Stromal cell of bone marrow (primary cell): Measurements from ENCODE around the gene SUMO4.

Experiments
- DNase-seq: peaks from one replicate; pipeline ENCODE4 v3.0.0-alpha.2; 2012; ENCODE audit warnings: low read depth

SUMO4 gene

DNA sequence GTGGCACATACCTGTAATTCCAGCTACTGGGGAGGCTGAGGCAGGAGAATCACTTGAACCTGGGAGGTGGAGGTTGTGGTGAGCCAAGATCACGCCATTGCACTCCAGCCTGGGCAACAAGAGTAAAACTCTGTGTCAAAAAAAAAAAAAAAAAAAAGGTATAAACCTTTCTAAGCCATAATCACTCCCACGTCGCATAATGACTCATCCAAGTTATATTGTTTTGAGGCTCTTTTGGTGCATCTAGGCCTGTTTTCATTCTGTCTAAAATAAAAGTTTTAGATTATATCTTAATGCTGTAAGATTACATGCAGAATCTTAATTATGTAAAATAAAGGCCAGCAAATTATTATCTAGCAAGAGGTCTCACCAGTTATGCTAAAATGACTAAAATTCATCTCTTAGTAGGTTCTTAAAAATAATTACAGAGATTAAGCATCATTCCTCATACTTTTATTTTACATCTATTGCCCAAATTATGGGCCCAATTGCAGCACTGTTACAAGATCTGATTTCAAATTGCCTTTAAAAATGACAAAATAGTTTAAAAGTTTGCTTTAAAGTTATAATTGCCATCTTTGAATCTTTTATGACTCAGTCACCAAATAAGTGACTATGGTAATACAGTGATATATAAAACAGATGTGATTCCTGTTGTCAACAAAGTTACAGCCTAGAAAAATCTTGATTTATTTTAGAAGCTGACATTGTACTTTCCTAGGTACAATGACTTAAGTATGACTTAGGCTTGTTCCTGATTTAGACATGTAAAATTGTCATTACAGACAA, 10.4 kb upstream of the SUMO4 start:
- DNase-seq, result peak; percentile 6

DNA sequence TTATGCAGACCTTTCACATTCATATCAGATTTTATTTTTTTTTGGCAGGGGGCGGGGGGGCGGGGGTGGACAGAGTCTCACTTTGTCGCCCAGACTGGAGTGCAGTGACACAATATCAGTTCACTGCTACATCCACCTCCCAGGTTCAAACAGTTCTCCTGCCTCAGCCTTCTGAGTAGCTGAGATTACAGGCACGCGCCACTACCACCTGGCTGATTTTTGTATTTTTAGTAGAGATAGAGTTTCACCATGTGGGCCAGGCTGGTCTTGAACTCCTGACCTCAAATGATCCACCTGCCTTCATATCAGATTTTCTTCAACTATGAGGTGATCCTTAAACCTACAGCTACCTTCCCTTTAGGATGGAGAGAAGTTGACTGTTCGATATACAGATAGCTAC, 8.0 kb upstream of the SUMO4 start:
- no peak for DNase-seq

DNA sequence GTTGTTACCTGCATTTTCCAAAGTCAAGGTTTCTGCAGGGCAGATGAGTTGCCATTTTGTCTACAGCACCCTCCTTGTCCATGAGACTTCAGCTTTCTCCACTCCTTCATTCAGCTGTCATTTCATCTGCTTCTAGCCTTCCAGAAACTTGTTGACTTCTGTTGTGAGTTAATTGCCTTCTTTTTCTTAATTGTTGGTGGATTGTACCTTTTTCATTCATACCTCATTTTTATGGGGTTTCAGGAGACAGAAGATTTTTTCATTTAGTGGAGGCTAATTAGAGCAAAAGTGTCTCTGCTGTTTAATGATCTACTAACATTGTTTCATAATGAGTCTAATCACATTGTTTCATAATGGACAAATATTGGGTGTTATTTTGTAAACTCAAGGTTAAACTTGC, 7.5 kb upstream of the SUMO4 start:
- no peak for DNase-seq

DNA sequence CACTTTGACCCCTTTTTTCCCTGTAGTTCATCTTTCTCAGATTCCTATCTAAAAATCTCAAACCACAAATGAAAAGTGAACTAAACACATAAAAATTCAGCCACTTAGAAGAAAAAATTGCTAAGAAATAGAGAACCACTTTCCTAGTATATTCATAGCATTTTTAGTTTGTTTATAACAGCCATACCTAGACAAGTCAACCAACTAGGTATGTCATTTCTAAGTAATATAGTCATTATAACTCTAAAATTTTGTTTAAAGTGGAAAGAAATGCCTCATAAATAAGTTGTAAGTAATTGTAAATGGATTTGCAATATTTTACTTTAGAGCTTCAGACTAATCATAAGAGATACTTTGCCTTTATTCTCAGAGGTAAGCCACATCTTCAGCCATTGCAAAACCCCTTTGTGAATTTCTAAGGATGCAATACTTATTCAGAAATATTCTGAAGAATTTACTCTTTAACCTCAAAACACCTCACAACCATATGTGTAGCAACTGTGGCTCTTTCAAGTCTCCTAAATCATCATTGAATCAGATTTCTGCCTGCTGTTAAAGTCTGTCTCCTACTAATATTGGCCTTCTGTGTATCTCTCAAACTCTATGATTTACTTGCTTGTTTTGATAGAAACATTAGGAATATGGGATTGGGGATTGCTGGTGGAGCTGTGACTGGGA, 6.9 kb upstream of the SUMO4 start:
- no peak for DNase-seq

DNA sequence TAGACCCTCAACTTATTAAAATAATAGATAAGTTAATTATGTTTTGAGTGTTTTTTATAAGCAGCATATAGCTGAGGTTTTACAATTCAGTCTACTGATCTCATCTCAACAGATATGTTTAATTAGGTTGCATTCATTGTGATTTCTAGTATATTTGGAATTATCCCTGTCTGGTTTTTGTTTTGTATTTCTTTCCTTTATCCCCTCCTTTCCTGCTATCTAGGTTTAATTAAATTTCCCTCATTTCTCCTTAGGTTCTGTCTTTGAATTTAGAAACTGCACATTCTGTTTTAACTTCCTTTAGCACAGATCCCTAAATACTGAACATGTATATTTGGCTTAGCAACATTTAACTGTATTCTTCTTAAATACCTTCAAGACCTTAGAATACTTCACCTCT, 4.9 kb upstream of the SUMO4 start:
- DNase-seq, result no peak

DNA sequence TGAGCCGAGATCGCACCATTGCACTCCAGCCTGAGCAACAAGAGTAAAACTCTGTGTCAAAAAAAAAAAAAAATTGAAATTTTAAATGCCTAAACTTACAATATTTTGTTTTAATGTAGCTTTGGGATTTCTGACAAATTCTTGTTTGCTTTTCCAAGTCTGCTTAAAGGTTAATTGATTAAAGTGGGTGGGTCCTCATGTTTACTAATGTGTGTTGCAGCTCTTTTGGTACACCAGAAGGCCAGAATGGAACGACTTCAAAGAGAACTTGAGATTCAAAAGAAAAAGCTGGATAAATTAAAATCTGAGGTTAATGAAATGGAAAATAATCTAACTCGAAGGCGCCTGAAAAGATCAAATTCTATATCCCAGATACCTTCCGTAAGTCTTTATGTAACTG, 2.7 kb upstream of the SUMO4 start:
- DNase-seq, result no peak

DNA sequence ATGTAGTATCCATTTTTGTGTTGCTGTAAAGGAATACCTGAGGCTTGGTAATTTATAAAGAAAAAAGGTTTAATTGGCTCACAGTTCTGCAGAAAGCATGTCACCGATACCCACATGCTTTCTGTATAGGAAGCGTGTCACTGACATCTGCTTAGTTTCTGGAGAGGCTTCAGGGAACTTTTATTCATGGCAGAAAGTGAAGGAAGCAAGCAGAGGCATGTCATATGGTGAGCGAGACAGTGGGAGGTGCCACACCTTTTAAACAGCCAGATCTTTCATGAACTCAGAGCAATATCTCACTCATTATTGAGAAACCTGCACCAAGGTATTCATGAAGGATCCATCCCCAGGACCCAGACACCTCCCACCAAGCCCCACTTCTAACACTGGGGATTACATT, 3.5 kb downstream of the SUMO4 start:
- no peak for DNase-seq

DNA sequence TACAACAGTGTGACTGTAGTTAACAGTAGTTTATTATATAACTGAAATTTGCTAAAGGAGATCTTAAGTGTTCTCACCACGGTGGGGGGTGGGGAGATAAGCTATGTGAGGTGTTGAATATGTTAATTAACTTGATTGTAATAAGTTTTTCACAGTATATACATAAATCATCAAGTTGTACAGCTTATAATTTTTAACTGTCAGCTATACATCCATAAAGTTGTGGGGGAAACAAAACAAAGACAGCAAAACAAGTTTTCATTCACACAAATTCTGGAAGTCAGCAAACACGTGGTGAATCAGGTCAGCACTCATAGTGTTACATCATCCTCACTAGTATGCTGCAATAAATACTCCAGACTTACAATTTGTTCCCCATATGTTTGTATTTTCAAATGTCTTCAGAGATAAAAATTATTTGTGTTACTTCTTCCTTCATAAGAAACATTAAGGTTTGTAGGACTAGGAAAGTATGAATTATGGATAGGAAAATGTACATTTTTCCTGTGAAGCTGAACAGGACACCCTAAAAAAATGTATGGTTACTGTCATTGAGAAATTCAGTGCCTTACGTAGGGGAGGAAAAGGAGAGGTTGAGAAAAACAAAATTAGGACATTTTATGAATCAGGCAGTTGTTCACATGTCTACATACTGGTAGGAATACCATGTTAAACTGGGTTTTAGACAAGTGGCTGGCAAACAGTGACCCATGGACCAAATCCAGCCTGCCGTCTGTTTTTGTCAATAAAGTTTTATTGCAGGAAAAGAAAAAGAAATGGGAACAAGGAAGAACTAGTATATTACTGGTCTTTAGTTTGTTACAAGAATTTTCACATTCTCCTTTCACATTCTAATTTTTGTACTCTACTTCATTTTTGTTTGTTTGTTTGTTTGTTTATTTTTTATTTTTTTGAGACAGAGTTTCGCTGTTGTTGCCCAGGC, 6.0 kb downstream of the SUMO4 start:
- peak; percentile 6 for DNase-seq

DNA sequence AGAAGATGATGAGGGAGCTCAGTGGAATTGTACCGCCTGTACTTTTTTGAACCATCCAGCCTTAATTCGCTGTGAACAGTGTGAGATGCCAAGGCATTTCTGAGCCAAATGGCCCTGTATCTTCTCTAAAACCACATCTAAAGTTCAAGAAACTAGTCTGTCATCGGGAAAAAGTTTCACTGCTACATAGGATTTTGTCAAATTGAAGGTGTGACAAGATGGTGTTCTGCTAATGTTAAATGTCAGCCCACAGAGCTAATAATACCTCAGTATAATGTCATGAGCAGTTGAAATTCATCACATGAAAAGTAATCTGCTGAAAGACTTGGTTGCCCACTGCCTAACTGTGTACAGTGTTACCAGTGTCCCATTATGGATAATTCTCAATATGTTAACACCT, 9.6 kb downstream of the SUMO4 start:
- DNase-seq, result no peak

DNA sequence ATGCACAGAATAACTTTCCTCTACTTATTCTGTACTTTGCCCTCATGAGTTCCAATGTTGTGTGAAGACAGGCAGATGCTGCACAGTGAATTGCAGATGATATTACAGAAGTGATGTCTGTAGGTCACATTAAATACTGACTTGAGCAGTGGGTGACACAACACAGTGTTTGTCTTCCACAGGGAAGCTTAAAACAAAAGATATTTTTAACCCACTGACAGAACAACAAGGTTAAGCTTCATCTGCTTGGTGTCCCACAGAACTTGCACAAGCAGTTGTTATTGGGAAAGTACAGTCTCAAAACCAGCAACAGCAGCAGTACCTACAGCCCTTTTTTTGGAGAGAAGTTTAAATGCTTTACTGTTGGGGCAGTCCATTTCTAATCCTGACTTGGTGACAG, 10.5 kb downstream of the SUMO4 start:
- DNase-seq, result no peak

DNA sequence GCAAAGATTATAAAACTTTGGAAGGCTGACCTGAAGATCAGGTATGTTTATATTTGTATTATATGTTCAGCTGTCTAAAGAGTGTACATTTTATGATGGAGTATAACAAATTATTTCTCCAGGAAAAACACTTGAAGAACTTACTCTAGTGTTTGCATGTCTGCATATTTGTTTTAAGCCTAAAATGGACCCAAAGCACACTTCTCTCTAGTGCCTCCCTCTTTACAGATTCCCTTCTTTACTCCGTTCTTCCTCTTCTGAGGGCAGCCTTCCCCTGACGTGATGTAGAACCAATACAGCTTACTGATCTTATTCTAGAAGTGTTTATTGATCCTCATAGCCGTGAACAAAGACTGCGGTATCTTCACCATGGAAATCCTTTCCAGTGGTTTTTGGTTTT, 13.9 kb downstream of the SUMO4 start:
- DNase-seq, result no peak

DNA sequence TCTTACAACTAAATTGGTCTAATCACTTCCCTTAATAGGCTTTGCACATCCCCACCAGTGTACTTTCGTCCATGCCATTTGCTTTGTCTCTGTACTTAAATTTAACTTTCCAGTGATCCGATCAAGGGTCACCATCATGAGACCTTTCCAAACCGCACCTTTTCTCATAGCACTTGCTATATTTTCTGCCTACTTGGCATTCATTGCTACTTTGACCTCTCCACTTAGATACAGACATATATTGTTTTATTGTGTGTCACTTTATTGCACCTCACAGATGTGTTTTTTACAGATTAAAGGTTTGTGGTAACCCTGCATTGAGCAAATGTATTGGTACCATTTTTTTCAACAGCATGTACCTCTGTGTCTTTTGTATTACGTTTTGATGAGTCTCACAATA, 14.8 kb downstream of the SUMO4 start:
- no peak for DNase-seq

DNA sequence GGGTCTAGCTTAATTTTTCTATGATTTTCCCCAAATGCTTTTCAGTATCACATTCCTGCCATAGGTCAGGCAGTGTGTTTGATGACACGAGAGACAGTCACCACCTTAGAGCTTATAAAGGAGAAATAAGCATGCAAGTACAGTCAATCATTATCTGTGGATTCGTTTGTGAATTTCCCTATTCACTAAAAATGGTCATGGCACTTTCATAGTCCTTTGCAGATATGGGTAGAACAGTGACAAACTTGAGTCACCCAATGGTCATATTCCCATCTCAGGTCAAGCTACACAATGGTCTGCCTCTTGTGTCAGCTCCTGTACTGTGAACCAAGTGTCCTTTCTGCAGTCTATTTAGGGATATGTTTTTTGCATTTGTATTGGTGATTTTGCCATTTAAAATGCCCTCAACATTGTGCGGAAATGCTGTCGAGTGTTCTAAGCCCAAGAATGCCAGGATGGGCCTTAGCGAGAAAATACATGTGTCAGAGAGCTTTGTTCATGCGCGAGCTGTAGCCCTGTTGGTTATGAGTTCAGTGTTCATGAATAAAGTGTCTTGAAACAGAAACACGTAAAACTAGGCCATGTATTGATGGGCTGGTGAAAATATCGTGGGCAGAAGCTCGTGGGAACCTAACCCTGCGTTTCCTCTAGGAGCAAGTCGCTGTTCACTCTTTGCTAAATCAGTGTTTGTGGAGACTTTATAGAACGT, 19.8 kb downstream of the SUMO4 start:
- no peak for DNase-seq

DNA sequence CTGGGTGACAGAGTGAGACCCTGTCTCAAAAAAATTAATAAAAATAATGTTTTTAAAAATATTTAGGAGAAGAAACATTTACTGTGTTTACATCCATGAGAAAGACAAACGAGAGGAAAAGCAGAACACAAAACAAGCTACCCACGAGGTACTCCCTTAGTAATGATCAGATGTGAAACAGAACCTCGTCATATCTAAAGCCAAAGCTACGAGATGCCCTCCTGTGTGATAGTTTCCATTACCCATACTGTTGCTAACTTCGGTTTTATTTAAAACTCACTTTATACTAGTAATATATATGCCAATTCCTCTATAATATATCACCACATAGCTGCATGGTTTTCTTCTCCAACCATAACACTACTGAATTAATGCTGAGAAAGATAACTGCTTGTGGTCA, 21.1 kb downstream of the SUMO4 start:
- DNase-seq, result no peak

DNA sequence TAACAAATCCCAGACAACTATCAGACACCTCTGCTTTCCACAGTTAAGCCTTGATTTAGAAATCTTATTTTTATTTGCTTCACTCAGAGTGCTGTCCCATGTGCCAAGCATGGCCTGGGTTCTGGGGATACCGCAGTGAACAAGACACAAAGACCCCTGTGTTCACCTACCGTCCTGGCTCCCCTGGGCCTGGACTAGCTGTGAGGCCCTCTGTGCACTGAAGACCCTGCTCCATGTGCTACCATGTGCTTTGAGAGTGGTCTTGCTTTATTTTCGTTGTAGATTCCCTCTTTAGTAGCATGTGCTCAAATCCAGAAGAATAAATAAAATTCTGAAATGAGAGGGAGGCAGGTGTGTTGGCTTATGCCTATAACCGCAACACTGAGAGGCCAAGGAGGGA, 22.5 kb downstream of the SUMO4 start:
- DNase-seq, result no peak

DNA sequence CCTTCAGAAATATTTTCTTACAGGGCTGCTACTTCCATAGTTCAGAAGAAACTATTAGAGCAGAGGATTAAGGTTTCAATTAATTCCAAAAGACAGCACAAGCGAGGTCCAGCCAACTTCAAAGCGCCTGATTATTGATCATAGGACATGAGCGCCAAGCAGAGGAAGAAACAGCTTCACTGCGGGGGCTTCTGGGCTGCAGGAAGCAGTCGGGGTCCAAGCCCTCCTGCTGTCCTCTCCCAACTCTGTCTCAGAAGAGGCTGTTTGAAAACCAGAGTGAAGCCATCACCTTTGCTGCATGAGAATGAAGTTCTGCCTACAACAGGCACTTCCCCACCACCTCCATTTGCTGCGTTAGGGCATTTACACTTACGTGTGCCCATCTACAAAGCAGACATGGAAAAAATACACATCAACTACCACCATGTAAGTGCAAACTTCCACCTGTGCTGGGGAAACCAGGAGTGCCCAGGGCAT, 23.9 kb downstream of the SUMO4 start:
- DNase-seq, result no peak

DNA sequence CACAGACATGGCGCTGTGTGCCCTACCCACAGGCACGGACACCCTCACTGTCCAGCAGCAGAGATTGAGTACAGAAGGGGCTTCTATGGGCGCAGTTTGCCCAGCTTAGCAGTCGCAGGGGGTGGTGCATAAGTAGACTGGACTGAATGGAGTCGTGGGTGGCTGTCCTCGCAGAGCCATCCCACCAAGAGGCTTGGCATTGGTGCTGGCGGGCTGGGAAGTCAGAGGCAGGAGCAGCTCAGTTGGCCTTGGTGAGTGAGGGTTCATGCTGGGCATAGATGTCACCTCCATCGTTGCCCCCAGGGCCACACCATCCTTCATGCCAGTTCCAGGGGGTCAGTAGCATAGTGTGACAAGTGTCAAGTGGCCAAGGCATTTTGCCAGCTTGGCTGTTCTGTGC, 25.2 kb downstream of the SUMO4 start:
- DNase-seq, result no peak

DNA sequence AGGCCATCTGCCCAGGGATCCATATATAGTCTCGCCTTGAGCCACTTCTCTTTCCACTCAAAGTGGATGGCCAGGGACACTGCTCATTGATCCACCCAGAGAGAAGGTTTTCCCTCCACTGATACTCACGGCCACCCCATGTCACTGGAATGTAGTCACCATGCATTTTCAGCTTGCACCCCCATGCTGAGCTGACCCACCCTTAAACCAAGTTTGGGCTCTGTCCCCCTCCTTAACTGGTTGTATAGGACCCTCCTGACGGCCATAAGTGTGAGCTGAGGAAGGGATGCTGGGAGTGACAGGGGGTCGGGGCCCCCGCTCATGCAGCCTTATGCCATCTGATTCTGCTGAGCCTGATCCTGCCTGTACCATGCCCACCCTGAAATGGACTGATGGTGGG, 25.7 kb downstream of the SUMO4 start:
- no peak for DNase-seq

DNA sequence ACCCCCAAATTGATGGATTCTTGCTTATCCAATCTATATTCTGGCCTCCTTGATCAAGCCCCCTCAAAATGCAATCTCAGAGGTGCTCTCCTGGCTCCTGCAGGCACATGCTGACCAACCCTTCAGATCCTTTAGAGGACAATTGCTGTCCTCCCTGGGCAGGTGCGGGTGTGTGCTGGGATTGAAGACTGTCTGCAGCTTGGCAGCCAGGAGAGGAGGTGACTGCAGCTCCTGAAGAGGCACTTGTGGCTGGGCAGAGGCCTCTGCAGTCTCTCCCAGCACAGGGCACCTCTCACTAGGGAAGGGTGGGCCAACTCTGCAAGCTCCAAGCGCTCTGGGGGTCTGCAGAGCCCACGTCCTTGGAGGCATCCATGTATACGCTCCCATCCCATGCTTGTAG, 28.5 kb downstream of the SUMO4 start:
- DNase-seq, result no peak

DNA sequence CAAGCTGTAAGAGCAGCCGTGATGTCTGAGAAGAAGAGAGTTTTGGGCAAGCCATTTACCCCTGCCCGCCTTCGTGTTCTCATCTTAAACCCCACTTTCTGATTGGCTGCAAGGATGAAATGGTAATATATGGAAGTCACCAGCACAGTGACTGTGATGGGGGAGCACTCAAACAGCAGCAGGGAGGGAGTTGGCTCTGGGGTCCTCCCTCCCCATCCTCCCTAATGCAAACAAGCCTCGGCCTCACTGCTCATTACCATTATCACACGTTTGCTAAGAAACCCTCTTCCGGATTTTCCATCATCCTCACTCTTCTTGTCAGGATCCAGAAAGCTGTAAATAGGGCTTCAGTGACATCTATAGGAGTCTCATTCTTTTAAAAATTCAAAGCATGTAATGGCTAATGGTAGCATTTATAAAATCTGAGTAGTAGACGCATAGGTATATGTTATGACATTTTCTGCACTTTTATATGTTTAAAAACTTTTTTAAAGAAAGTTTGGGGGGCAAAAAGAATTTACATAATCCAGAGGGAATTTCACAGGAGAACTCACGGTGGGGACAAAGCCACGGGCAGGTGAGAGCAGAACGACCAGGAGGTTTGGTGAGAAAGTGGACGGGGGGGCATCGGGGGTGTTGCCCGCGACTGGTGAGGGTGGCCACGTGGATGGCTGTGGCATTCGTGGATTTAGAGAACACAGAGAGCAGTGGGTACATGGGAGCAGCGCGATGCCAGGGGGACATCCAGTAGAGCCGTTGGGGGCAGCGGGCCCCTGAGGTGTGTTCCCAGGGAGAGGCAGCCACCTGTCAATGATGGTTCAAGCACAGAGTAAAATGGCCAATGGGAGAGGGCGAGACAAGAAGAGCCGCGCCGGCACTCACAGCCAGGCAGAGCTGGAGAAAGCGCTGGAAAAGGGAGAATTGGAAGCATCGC, 29.6 kb downstream of the SUMO4 start:
- DNase-seq, result no peak
